ENCODE results near the gene ATP1A1. TPM values are rescaled to one million over a fixed set of nuclear protein-coding genes. Genes with fewer than 3 reads are reported as not detected.
A peak's percentile ranks its signal among the peaks of the same experiment; 100 is the strongest.

The ATP1A1 gene
- total and polyA plus RNA-seq, 9 of the 15 experiments (the other 6 are each of a cell fraction or from before 2014, with no cell fraction given) = 99.3 to 513 (median 234) TPM

GRCh38 chr1:116408803-116409720 lies 36.0 kb downstream of the ATP1A1 start:
- ATAC-seq (peak; percentile 75), FAIRE-seq (peak; percentile 86), DNase-seq (ENCODE audit: extremely low read depth in 1 of 4, low spot score in 3 of 4) (peak; percentile 85 to 95 (median 92))
- no peaks in the 10 kb centered on the region for H3K9me1 ChIP-seq (ENCODE audit: control insufficient read depth, insufficient read depth, low read length)
- H4K20me1 ChIP-seq (replicated peaks; ENCODE audit: control insufficient read depth, insufficient read depth, low read length) = no peaks in the 10 kb centered on the region
- H3K27me3 ChIP-seq (ENCODE audit: control insufficient read depth in 2 of 2, insufficient read depth in 2 of 2, low read length in 2 of 2) = no peaks in the 10 kb centered on the region
- H3K36me3 ChIP-seq (ENCODE audit: control insufficient read depth, insufficient read depth, low read length) = peaks cover 42% of the 10 kb centered on the region
- peaks cover 37 to 78% of the 10 kb centered on the region in 2 experiments; a peak in 4 of 5 replicates for H3K4me1 ChIP-seq (replicated peaks in 1 of 2; ENCODE audit: control insufficient read depth in 2 of 2, insufficient read depth in 2 of 2, low read length in 2 of 2)
- 21% methylated on average over 12 of the region's 13 CpGs for WGBS (ENCODE audit: insufficient coverage, low coverage, missing lambda C conversion rate)
- BruUV-seq (replicated peaks) = no TSS peak
- ChIA-PET POLR2A (interaction anchor here (0.6 to 3.2 kb wide), 10 partner anchors 11 to 739 kb away, joined by 3 to 13 read pairs (median 4); no protein-coding TSS in a partner anchor), CTCF (ENCODE audit: low intra/inter-chr PET ratio) (no interaction called here)
- in situ Hi-C loops (cut with MboI) (no loop called here), intact Hi-C loops (cut with micrococcal nuclease) (loop anchor here (2.0 kb wide), 1 partner anchor 76 kb away; no protein-coding TSS in a partner anchor)
- peak overlapping the region; percentile 73 for H2AFZ ChIP-seq (ENCODE audit: low read depth, low read length)
- H3K9ac ChIP-seq (ENCODE audit: insufficient read depth in 1 of 2, low read depth in 2 of 2, low read length in 2 of 2) = peak overlapping the region; percentile 66 to 88
- H3K79me2 ChIP-seq (ENCODE audit: control insufficient read depth, insufficient read depth, low read length) = no peaks in the 10 kb centered on the region
- no peaks in the 10 kb centered on the region for H3K9me3 ChIP-seq (replicated peaks; ENCODE audit: control insufficient read depth, insufficient read depth, low read depth, low read length)
- no peak overlapping the region for H3K4me3 ChIP-seq
- H3K4me2 ChIP-seq (ENCODE audit: insufficient read depth, low read length) = peak overlapping the region; percentile 76
- peak overlapping the region; percentile 82 for H3K27ac ChIP-seq (ENCODE audit: extremely low read depth, low read depth, low read length)
- TF ChIP-seq RREB1 (CRISPR knock-in tag; IDR thresholded peaks at IDR 0.05) (no peak), SP1 (CRISPR knock-in tag; IDR thresholded peaks at IDR 0.05) (peak; percentile 62; the same call in 1 of the 2 replicates), RFX1 (IDR thresholded peaks at IDR 0.05) (no peak), ZNF57 (CRISPR knock-in tag; IDR thresholded peaks at IDR 0.05) (no peak), THRB (CRISPR knock-in tag; conservative IDR thresholded peaks at IDR 0.05) (no peak), SOX6 (IDR thresholded peaks at IDR 0.05) (peak; percentile 55; the same call in 1 of the 2 replicates), GTF2F1 (IDR thresholded peaks at IDR 0.05; ENCODE audit: low read depth, low read length) (no peak), ZNF740 (CRISPR knock-in tag; IDR thresholded peaks at IDR 0.05) (no peak), ZNF740 (tag; IDR thresholded peaks at IDR 0.05) (no peak), POLR2G (IDR thresholded peaks at IDR 0.05; ENCODE audit: low read depth, low read length) (no peak), ZNF232 (CRISPR knock-in tag; IDR thresholded peaks at IDR 0.05) (no peak), KDM5B (IDR thresholded peaks at IDR 0.05; ENCODE audit: insufficient replicate concordance, low read depth, low read length) (no peak)
